IPS-20b (cell line): ENCODE measurements around the gene PCCA.

Source experiments
- H3K27ac ChIP-seq: one replicate; pipeline ENCODE4 v1.5.1; 2013; ENCODE audit warnings: low read length
- H3K27me3 ChIP-seq: 2 replicates; pipeline ENCODE4 v1.6.1; 2013; ENCODE audit warnings: mild to moderate bottlenecking, low read length, inconsistent platforms; ENCODE audit not compliant: insufficient read depth
- H3K36me3 ChIP-seq: 2 replicates; pipeline ENCODE4 v1.6.1; 2013; ENCODE audit warnings: low read depth, mild to moderate bottlenecking, inconsistent platforms, low read length, moderate library complexity; ENCODE audit not compliant: insufficient read depth
- H3K4me1 ChIP-seq: 2 replicates; pipeline ENCODE4 v1.6.1; 2013; ENCODE audit warnings: mild to moderate bottlenecking, control low read depth, inconsistent platforms, low read length, moderate library complexity; ENCODE audit not compliant: insufficient read depth
- H3K4me3 ChIP-seq: 2 replicates; pipeline ENCODE4 v1.5.1; 2013; ENCODE audit warnings: mild to moderate bottlenecking, low read length, inconsistent platforms
- H3K9ac ChIP-seq: 2 replicates; pipeline ENCODE4 v1.6.1; 2013; ENCODE audit warnings: low read depth, mild to moderate bottlenecking, inconsistent platforms, low read length, moderate library complexity
- H3K9me3 ChIP-seq: 2 replicates; pipeline ENCODE4 v1.6.1; 2013; ENCODE audit warnings: mild to moderate bottlenecking, low read depth, low read length, inconsistent platforms; ENCODE audit not compliant: insufficient read depth

Gene PCCA

GRCh38 chr13:100323937-100324336 is 235.0 kb downstream of the PCCA start:
- no peak overlapping the region for H3K27ac ChIP-seq
- H3K36me3 ChIP-seq = peaks cover 34% of the 10 kb centered on the region
- no peak overlapping the region for H3K4me3 ChIP-seq
- H3K9me3 ChIP-seq = no peaks in the 10 kb centered on the region
- H3K4me1 ChIP-seq = no peaks in the 10 kb centered on the region
- H3K9ac ChIP-seq = no peak overlapping the region
- H3K27me3 ChIP-seq = no peaks in the 10 kb centered on the region

DNA sequence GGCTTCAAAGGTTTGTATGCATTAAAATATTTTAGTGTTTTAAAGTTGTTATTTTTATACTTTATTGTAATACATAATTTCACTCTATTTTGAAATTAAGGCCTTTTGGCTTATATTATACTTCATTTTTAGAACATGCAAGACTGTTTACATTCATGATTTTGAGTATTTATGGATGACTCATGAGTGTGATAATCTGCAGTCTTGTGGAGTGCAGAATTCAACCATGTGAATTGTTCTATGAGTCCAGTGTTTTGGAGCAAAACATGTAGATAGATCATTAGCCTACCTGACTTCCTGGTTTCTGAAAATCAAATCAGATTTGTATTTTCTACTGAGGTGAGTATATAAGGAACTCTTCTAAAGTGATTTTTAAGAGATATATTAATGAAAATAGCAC is 241.8 kb downstream of the PCCA start:
- peaks cover 13% of the 10 kb centered on the region; the same call in 1 of the 2 replicates for H3K9me3 ChIP-seq
- H3K27ac ChIP-seq = no peak overlapping the region
- no peak overlapping the region for H3K4me3 ChIP-seq
- no peaks in the 10 kb centered on the region for H3K27me3 ChIP-seq
- H3K9ac ChIP-seq = no peak overlapping the region
- peaks cover 37% of the 10 kb centered on the region for H3K36me3 ChIP-seq
- no peaks in the 10 kb centered on the region for H3K4me1 ChIP-seq

DNA sequence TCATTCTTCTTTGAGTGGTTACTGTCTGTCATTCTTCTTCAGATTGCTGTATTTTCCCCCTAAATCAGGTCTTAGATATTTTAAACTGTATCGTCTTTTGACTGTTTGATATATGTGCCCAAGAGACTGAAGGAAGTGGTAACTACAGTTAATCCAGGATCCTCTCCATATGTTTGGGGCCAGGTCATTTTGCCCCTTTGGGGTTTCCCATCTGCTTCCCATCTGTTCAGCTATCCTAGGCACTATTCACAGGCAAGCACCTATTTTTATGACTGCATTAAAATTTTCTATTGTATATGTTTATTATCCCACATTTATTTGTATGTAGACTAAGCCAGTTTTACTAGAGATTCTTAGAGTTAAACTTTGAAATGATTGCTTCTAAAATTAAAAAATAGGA is 244.2 kb downstream of the PCCA start:
- Histone ChIP-seq H3K27me3 (no peaks in the 10 kb centered on the region), H3K9ac (no peak overlapping the region), H3K9me3 (peaks cover 13% of the 10 kb centered on the region; the same call in 1 of the 2 replicates), H3K4me1 (no peaks in the 10 kb centered on the region), H3K4me3 (no peak overlapping the region), H3K27ac (no peak overlapping the region), H3K36me3 (peaks cover 30% of the 10 kb centered on the region)

DNA sequence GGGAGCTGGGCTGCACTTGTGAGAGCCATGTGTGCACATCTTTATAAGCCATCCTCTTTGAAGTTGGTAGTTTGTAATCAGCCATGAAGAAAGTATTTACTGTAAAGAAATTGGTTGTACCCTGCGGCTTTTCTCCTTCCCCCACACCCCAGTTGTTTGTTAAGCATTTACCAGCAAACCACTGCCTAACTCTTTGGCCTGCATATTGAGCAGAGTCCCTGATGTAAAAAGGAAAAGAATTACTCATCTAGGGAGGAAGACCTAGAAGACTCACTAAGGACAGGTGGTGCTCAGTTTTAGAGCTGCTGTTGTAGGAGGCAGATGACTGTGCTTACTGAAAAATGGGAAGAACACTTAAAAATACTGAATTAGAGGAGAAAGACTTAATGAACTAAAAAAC is 245.3 kb downstream of the PCCA start:
- Histone ChIP-seq H3K36me3 (peaks cover 28% of the 10 kb centered on the region), H3K9ac (no peak overlapping the region), H3K27ac (no peak overlapping the region), H3K4me1 (no peaks in the 10 kb centered on the region), H3K27me3 (no peaks in the 10 kb centered on the region), H3K9me3 (peaks cover 13% of the 10 kb centered on the region; the same call in 1 of the 2 replicates), H3K4me3 (no peak overlapping the region)

DNA sequence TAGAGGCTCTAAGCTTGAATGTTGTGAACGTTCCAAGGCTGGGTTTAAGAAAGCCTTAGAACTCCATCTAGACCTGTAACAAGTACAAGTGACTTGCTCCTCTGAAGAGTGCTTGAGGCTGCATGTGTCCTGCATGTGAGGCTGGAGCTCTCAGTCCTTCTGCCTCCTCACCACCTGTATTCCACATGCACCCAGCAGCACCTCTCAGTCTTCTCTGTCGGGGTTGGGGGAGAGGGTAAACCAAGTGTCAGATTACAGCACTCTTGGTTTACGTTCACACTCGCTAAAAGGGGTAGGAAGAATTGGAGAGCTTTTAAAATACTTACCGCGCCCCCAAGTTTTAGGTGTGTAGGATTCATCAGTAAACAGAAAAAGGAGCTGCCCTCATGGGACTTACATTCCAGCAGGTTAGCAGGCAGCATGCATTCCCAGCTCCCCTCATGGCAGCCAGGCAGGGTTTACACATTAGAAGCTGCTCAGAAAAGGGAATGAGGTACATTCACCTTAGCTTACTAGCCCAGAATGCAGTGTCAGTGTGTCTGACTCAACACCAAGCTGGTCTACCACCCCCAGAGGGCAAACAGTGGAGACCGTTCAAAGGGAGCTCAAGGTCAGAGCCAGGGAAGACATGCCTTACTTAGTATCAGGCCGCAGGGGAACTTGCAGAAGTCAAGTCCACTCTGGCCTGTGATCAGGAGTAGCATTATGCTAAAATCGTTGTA is 248.1 kb downstream of the PCCA start:
- Histone ChIP-seq H3K4me1 (no peaks in the 10 kb centered on the region), H3K36me3 (peaks cover 31% of the 10 kb centered on the region), H3K9ac (no peak overlapping the region), H3K27me3 (no peaks in the 10 kb centered on the region), H3K27ac (no peak overlapping the region), H3K4me3 (no peak overlapping the region), H3K9me3 (peaks cover 13% of the 10 kb centered on the region; the same call in 1 of the 2 replicates)

DNA sequence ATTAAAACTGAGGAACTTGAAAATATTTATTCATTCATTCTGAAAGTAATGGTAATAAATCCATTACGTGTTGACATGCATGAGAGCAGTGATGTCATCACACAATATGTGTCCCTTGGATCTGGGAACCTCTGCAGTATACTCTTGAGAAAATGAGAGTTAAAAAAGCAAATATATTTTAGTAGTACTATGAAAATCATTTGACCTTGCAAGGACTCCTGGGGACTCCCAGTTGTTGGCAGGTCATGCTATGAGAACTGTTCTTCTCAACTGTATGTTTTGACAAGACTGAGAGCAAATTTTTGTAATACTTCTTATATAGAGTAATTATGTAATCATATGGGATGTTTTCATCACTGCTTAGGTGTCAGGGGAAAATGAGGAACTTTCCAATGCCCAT is 249.4 kb downstream of the PCCA start:
- H3K36me3 ChIP-seq = peaks cover 22% of the 10 kb centered on the region
- H3K27ac ChIP-seq = no peak overlapping the region
- no peaks in the 10 kb centered on the region for H3K27me3 ChIP-seq
- no peak overlapping the region for H3K9ac ChIP-seq
- no peaks in the 10 kb centered on the region for H3K4me1 ChIP-seq
- H3K9me3 ChIP-seq = peaks cover 13% of the 10 kb centered on the region; the same call in 1 of the 2 replicates
- no peak overlapping the region for H3K4me3 ChIP-seq

DNA sequence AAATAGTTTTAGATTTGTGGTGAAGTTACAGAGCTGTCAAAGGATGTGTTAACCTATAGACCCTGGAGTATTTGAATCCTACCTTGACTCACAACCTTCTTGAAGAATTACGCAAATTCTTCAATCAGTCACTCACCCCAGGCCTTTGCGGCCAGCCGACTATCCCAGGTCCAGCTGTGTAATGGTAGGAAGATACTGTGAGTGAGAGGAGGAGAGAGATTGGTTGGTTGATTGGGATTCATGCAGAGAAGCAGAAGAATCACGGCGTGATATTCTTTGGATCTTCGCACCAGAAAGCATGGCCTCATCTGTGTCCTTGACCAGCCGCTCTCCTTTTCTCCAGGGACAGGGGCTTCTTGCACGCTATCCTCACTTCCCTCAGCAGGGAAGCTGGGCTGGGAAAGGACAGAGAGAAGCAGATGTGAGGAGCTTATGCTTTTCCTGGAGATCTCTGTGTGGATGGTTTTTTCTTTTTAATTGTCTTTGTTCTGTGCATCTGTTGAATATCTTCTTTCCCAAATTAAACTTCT is 250.6 kb downstream of the PCCA start:
- Histone ChIP-seq H3K9ac (no peak overlapping the region), H3K4me1 (no peaks in the 10 kb centered on the region), H3K27me3 (no peaks in the 10 kb centered on the region), H3K27ac (no peak overlapping the region), H3K9me3 (peaks cover 5% of the 10 kb centered on the region; the same call in 1 of the 2 replicates), H3K4me3 (no peak overlapping the region), H3K36me3 (peaks cover 14% of the 10 kb centered on the region)

- no peaks in the 10 kb centered on the region for H3K27me3 ChIP-seq
- H3K9ac ChIP-seq = no peak overlapping the region
- peaks cover 12% of the 10 kb centered on the region; the same call in 1 of the 2 replicates for H3K36me3 ChIP-seq
- H3K4me3 ChIP-seq = no peak overlapping the region
- H3K4me1 ChIP-seq = no peaks in the 10 kb centered on the region
- H3K27ac ChIP-seq = no peak overlapping the region
- no peaks in the 10 kb centered on the region for H3K9me3 ChIP-seq
Measured at GRCh38 chr13:100340865-100341264, 252.0 kb downstream of the PCCA start.

DNA sequence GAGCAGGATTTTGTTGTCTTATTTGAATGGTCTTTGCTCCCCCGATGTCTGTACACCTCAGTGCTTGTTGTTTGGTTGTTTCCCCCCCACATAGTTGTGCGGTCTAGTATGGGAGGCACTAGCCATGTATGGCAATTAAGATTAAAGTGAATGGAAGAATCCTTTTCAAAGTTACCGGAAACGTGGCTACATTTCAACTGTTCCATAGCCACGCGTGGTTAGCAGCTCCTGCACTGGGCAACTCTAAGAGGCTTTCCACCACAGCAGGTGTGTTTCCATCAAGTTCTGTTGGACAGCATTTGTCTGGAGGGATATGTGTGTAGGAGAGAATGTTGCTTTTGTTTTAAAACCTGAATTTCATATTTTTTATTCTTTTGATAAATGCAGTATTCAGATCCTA is 252.4 kb downstream of the PCCA start:
- Histone ChIP-seq H3K27ac (no peak overlapping the region), H3K36me3 (peaks cover 13% of the 10 kb centered on the region; the same call in 1 of the 2 replicates), H3K4me1 (no peaks in the 10 kb centered on the region), H3K4me3 (no peak overlapping the region), H3K9ac (no peak overlapping the region), H3K9me3 (no peaks in the 10 kb centered on the region), H3K27me3 (no peaks in the 10 kb centered on the region)

DNA sequence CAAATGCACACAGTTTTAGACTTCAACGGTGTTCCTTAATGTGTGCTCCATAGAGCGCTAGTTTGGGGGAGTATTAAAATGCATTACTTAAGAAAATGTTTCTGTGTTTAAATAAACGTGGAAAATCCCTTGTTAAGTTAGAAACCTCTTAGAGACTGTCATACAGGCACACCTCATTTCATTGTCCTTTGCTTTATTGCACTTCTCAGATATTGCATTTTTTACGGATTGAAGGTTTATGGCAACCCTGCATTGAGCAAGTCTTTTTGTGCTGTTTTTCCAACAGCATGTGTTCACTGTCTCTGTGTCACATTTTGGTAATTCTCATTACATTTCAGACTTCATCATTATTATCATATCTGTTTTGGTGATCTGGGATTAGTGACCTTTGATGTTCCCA is 255.7 kb downstream of the PCCA start:
- H3K27me3 ChIP-seq = no peaks in the 10 kb centered on the region
- no peaks in the 10 kb centered on the region for H3K4me1 ChIP-seq
- H3K9ac ChIP-seq = no peak overlapping the region
- no peaks in the 10 kb centered on the region for H3K9me3 ChIP-seq
- H3K4me3 ChIP-seq = no peak overlapping the region
- no peak overlapping the region for H3K27ac ChIP-seq
- H3K36me3 ChIP-seq = peaks cover 15% of the 10 kb centered on the region; the same call in 1 of the 2 replicates

DNA sequence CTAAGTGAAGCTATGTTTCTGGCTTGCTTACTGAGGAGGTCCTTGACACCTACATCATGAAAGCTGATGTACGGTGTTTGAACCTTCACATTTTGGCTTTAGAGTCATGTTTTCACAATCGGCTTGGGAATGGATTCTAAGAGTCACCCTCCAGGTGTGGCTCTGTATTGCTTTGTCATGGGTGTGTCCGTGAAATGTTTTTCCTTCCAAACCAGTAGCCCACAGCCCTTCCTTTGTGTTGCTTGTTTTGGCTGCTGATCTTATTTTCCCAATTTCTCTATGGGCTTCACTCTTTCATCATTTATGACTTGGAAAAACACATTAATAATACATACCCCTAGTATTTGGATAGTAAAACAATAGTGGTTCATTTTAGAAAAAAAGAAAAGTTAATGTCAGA is 259.1 kb downstream of the PCCA start:
- H3K27me3 ChIP-seq = no peaks in the 10 kb centered on the region
- no peak overlapping the region for H3K27ac ChIP-seq
- H3K9ac ChIP-seq = no peak overlapping the region
- H3K36me3 ChIP-seq = 0 out of 2 replicates have a peak, but pooled peaks cover 4% of the 10 kb centered on the region
- no peak overlapping the region for H3K4me3 ChIP-seq
- H3K9me3 ChIP-seq = no peaks in the 10 kb centered on the region
- peaks cover 7% of the 10 kb centered on the region; the same call in 1 of the 2 replicates for H3K4me1 ChIP-seq

DNA sequence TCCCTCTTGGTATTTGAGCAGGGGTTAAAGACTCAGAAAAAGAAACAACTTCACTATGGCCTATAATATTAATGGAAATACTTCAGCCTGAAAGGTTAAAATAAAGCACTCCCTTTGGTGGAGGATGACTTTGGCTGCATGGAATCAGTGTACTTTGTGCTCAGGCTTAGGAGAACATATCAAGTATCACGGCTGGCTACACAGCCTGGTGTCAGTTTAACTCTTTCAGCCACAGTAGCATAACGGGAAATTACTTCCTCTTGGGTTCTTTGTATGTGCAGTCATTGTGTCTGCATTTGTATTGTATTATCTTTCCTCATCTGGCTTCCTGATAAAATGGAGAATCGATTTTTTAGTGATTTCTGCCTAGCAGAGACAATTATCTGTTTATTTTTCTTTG is 260.7 kb downstream of the PCCA start:
- H3K27ac ChIP-seq = no peak overlapping the region
- peaks cover 7% of the 10 kb centered on the region; the same call in 1 of the 2 replicates for H3K4me1 ChIP-seq
- 0 out of 2 replicates have a peak, but pooled peaks cover 4% of the 10 kb centered on the region for H3K36me3 ChIP-seq
- H3K4me3 ChIP-seq = no peak overlapping the region
- H3K9ac ChIP-seq = no peak overlapping the region
- H3K27me3 ChIP-seq = no peaks in the 10 kb centered on the region
- no peaks in the 10 kb centered on the region for H3K9me3 ChIP-seq
